ENCODE data around the gene TADA1.

DNA sequence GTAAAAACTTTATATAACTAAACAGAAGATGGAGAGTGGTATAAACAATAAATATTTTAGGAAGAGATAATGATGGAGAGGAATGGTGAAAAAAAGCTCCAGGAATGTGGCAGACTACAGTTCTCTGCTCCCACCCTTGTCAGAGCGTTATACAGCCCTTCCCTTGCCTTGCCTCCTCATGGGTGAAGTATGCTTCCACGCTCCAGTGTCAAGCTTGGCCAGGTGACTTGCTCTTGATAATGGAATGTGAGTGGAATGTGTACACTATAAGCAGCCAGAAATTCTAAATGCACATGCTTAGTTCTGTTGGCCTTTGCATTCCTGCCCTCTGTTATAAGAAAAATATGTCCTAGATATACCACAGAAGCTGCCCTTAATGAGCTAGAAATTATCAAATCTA lies 61.5 kb downstream of the TADA1 start:
- TF ChIP-seq, protein P1, sequence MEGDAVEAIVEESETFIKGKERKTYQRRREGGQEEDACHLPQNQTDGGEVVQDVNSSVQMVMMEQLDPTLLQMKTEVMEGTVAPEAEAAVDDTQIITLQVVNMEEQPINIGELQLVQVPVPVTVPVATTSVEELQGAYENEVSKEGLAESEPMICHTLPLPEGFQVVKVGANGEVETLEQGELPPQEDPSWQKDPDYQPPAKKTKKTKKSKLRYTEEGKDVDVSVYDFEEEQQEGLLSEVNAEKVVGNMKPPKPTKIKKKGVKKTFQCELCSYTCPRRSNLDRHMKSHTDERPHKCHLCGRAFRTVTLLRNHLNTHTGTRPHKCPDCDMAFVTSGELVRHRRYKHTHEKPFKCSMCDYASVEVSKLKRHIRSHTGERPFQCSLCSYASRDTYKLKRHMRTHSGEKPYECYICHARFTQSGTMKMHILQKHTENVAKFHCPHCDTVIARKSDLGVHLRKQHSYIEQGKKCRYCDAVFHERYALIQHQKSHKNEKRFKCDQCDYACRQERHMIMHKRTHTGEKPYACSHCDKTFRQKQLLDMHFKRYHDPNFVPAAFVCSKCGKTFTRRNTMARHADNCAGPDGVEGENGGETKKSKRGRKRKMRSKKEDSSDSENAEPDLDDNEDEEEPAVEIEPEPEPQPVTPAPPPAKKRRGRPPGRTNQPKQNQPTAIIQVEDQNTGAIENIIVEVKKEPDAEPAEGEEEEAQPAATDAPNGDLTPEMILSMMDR (IDR thresholded peaks at IDR 0.05), result no peak
- no peak for TF ChIP-seq POLR2A (IDR thresholded peaks at IDR 0.05)
